ENCODE measurements around the gene MMP1.

- TF ChIP-seq CTCF (IDR thresholded peaks at IDR 0.05), result no peak
- TF ChIP-seq POLR2A (IDR thresholded peaks at IDR 0.05), result no peak
- no peak for TF ChIP-seq POLR2AphosphoS5 (IDR thresholded peaks at IDR 0.05)
These were observed 33.1 kb upstream of the MMP1 start for GRCh38 chr11:102831128-102831488.

All from gastroesophageal sphincter (tissue), 3 donors.